IMR-90 (cell line): ENCODE data around the gene PSMA1. TPM values are rescaled to one million over a fixed set of nuclear protein-coding genes. Genes with fewer than 3 reads are reported as not detected.

Experiments used
- ATAC-seq: fragments of 200-7000 bp; cut with Tn5 transposase; 2 replicates; pipeline ENCODE4 v1.9.1; 2020; ENCODE audit warnings: low read depth, mild to moderate bottlenecking, moderate library complexity
- BruUV-seq: library from RNA; stranded (reverse); fragments of 400-500 nt; replicated peaks from 2 replicates; lab custom pipeline; 2021; lab: Mats Ljungman, UMichigan
- CTCF ChIA-PET: fragments of 300-600 bp; formaldehyde crosslinking; extraction: SDS; loops from one replicate; lab custom pipeline; 2021; ENCODE audit warnings: antibody characterized with exemption; lab: Yijun Ruan, JAX
- POLR2A ChIA-PET: fragments of 300-600 bp; sonication (Branson Sonifier 250); formaldehyde crosslinking; loops from one replicate; lab custom pipeline; 2022; ENCODE audit warnings: antibody characterized with exemption; ENCODE audit not compliant: unreplicated experiment; lab: Charles Lee
- DNase-seq: peaks from one replicate; pipeline ENCODE4 v3.0.0; 2013
- H2AFZ ChIP-seq: replicated peaks from 2 replicates; pipeline ENCODE3; 2013; ENCODE audit warnings: low read length, mild to moderate bottlenecking; ENCODE audit not compliant: poor library complexity
- H2AK5ac ChIP-seq: 2 replicates; pipeline ENCODE4 v1.6.1; 2013; ENCODE audit warnings: low read depth, low read length, inconsistent platforms
- H2AK9ac ChIP-seq: replicated peaks from 2 replicates; pipeline ENCODE3; 2013; ENCODE audit warnings: mild to moderate bottlenecking, low read depth, low read length, moderate library complexity; ENCODE audit not compliant: poor library complexity
- H2BK120ac ChIP-seq: 2 replicates; pipeline ENCODE4 v1.6.1; 2013; ENCODE audit warnings: low read depth, low read length, inconsistent platforms
- H2BK15ac ChIP-seq: 3 replicates; pipeline ENCODE4 v1.6.1; 2013; ENCODE audit warnings: low read depth, low read length, inconsistent platforms
- H2BK20ac ChIP-seq: 2 replicates; pipeline ENCODE4 v1.6.1; 2013; ENCODE audit warnings: low read depth, mild to moderate bottlenecking, inconsistent platforms, low read length, moderate library complexity
- H2BK5ac ChIP-seq: 2 replicates; pipeline ENCODE4 v1.6.1; 2013; ENCODE audit warnings: mild to moderate bottlenecking, low read depth, low read length, inconsistent platforms; ENCODE audit not compliant: poor library complexity, severe bottlenecking
- H3K14ac ChIP-seq: replicated peaks from 2 replicates; pipeline ENCODE4 v1.6.1; 2013; ENCODE audit warnings: low read depth, low read length, inconsistent platforms
- H3K18ac ChIP-seq: 2 replicates; pipeline ENCODE4 v1.6.1; 2013; ENCODE audit warnings: low read depth, low read length, control low read depth
- H3K23ac ChIP-seq: 2 replicates; pipeline ENCODE4 v1.6.1; 2013; ENCODE audit warnings: low read depth, low read length, inconsistent platforms
- H3K27ac ChIP-seq: 2 replicates; pipeline ENCODE4 v1.5.1; 2013; ENCODE audit warnings: mild to moderate bottlenecking, control low read depth, low read length; ENCODE audit not compliant: insufficient read depth
- H3K27me3 ChIP-seq: 2 replicates; pipeline ENCODE4 v1.6.1; 2013; ENCODE audit warnings: low read length; ENCODE audit not compliant: control insufficient read depth, insufficient read depth
- H3K36me3 ChIP-seq: 2 replicates; pipeline ENCODE4 v1.6.1; 2013; ENCODE audit warnings: low read length, mixed read lengths; ENCODE audit not compliant: control insufficient read depth, insufficient read depth
- H3K4ac ChIP-seq: 2 replicates; pipeline ENCODE4 v1.6.1; 2013; ENCODE audit warnings: low read depth, low read length, inconsistent platforms
- H3K4me1 ChIP-seq: 2 replicates; pipeline ENCODE4 v1.6.1; 2013; ENCODE audit warnings: low read length, mixed read lengths; ENCODE audit not compliant: control insufficient read depth, insufficient read depth
- H3K4me2 ChIP-seq: 2 replicates; pipeline ENCODE4 v1.6.1; 2013; ENCODE audit warnings: low read depth, mild to moderate bottlenecking, control low read depth, low read length, moderate library complexity
- H3K4me3 ChIP-seq: 2 replicates; pipeline ENCODE4 v1.5.1; 2013; ENCODE audit warnings: low read depth, mild to moderate bottlenecking, control low read depth, low read length, moderate library complexity; ENCODE audit not compliant: insufficient read depth
- H3K56ac ChIP-seq: 2 replicates; pipeline ENCODE4 v1.6.1; 2013; ENCODE audit warnings: low read length, inconsistent platforms; ENCODE audit not compliant: insufficient read depth; ENCODE audit errors: extremely low read depth
- H3K79me1 ChIP-seq, 2 experiments: 2 replicates each; pipeline ENCODE4 v1.6.1; 2013; ENCODE audit warnings: low read length in 2 of 2, inconsistent platforms in 1 of 2, low read depth in 1 of 2
- H3K9ac ChIP-seq: 2 replicates; pipeline ENCODE4 v1.6.1; 2013; ENCODE audit warnings: low read depth, low read length, control low read depth
- H3K9me1 ChIP-seq: 2 replicates; pipeline ENCODE4 v1.6.1; 2013; ENCODE audit warnings: low read length, inconsistent platforms; ENCODE audit not compliant: insufficient read depth
- H3K9me3 ChIP-seq: 2 replicates; pipeline ENCODE4 v1.6.1; 2013; ENCODE audit warnings: low read length; ENCODE audit not compliant: control insufficient read depth, insufficient read depth
- H4K20me1 ChIP-seq: 2 replicates; pipeline ENCODE4 v1.6.1; 2013; ENCODE audit warnings: low read length, inconsistent platforms; ENCODE audit not compliant: insufficient read depth
- H4K5ac ChIP-seq: 2 replicates; pipeline ENCODE4 v1.6.1; 2013; ENCODE audit warnings: mild to moderate bottlenecking, low read depth, low read length, control low read depth
- H4K8ac ChIP-seq, 2 experiments: 2 replicates each; pipeline ENCODE4 v1.6.1; 2013; ENCODE audit warnings: low read depth in 2 of 2, low read length in 2 of 2, control low read depth in 1 of 2, inconsistent platforms in 1 of 2
- H4K91ac ChIP-seq: 2 replicates; pipeline ENCODE4 v1.6.1; 2013; ENCODE audit warnings: low read depth, low read length, inconsistent platforms; ENCODE audit not compliant: insufficient read depth
- BHLHE40 ChIP-seq: fragments of 150-350 bp; IDR thresholded peaks from 2 replicates; pipeline ENCODE4 v1.6.1; 2016; ENCODE audit warnings: mild to moderate bottlenecking, low read depth, low read length
- CEBPB ChIP-seq: IDR thresholded peaks from 2 replicates; pipeline ENCODE4 v1.6.1; 2012; ENCODE audit warnings: low read depth, low read length, improper control_type of control experiment
- CHD1 ChIP-seq: IDR thresholded peaks from 2 replicates; pipeline ENCODE4 v1.6.1; 2012; ENCODE audit warnings: low read depth, low read length, improper control_type of control experiment
- FOS ChIP-seq: fragments of 150-350 bp; IDR thresholded peaks from 2 replicates; pipeline ENCODE4 v1.6.1; 2016; ENCODE audit warnings: low read depth, low read length
- MAFK ChIP-seq: IDR thresholded peaks from 2 replicates; pipeline ENCODE4 v1.6.1; 2012; ENCODE audit warnings: low read depth, low read length, improper control_type of control experiment
- MAZ ChIP-seq: IDR thresholded peaks from 2 replicates; pipeline ENCODE4 v1.6.1; 2012; ENCODE audit warnings: low read depth, mild to moderate bottlenecking, low read length, improper control_type of control experiment, moderate library complexity, borderline replicate concordance
- MXI1 ChIP-seq: IDR thresholded peaks from 2 replicates; pipeline ENCODE4 v1.6.1; 2012; ENCODE audit warnings: low read depth, mild to moderate bottlenecking, low read length, moderate library complexity, borderline replicate concordance
- NFE2L2 ChIP-seq: fragments of 150-350 bp; IDR thresholded peaks from 2 replicates; pipeline ENCODE4 v1.6.1; 2016; ENCODE audit warnings: low read depth, mild to moderate bottlenecking, low read length
- POLR2A ChIP-seq: IDR thresholded peaks from 2 replicates; pipeline ENCODE4 v1.6.1; 2012; ENCODE audit warnings: mild to moderate bottlenecking, low read depth, low read length
- RAD21 ChIP-seq: IDR thresholded peaks from 2 replicates; pipeline ENCODE4 v1.6.1; 2012; ENCODE audit warnings: low read length, improper control_type of control experiment
- RCOR1 ChIP-seq: IDR thresholded peaks from 2 replicates; pipeline ENCODE4 v1.6.1; 2012; ENCODE audit warnings: mild to moderate bottlenecking, low read length, improper control_type of control experiment; ENCODE audit not compliant: insufficient replicate concordance
- RFX5 ChIP-seq: IDR thresholded peaks from 2 replicates; pipeline ENCODE4 v1.8.0; 2012; ENCODE audit warnings: low read depth, mild to moderate bottlenecking, low read length, moderate library complexity
- SMC3 ChIP-seq: fragments of 150-350 bp; IDR thresholded peaks from 2 replicates; pipeline ENCODE4 v1.6.1; 2016; ENCODE audit warnings: low read depth, mild to moderate bottlenecking, antibody characterized with exemption, low read length, moderate library complexity
- WGBS, 2 experiments: methylation state at CpG; one replicate each; pipeline versions ENCODE4 v1.1.5 to v1.1.7; 2013; ENCODE audit warnings: missing lambda C conversion rate in 2 of 2; ENCODE audit not compliant: insufficient read length in 1 of 2; ENCODE audit errors: extremely low coverage in 2 of 2; 5-methylcytosine and 5-hydroxymethylcytosine counted together
- dilution Hi-C: fragments of 300-500 bp; cut with HindIII; formaldehyde crosslinking; loops from one replicate; pipeline ENCODE4 v1.14.3; 2018; ENCODE audit warnings: low sequenced_read_pairs; ENCODE audit not compliant: unreplicated experiment
- in situ Hi-C: fragments of 300-500 bp; cut with MboI; formaldehyde crosslinking; loops from 3 replicates; pipeline ENCODE4 v1.14.3; 2019; ENCODE audit warnings: low sequenced_read_pairs, inconsistent platforms, mixed read lengths
- intact Hi-C: fragments of 100-400 bp; cut with micrococcal nuclease; formaldehyde crosslinking; loops from 2 replicates; pipeline ENCODE4 v1.10.0; 2022
- polyA plus RNA-seq, 3 experiments: library from polyadenylated mRNA; depleted of rRNA; stranded (reverse); fragments of >200 nt; gene quantifications; 2 replicates each; pipeline ENCODE4 v1.2.3, GENCODE V29; 2012; ENCODE audit warnings: low replicate concordance in 1 of 3
- total RNA-seq: library from RNA; depleted of rRNA; stranded (reverse); fragments of >200 nt; gene quantifications from 2 replicates; pipeline ENCODE4 v1.2.3, GENCODE V29; 2012
- TF ChIP-seq, protein P1 (sequence below): conservative IDR thresholded peaks from 2 replicates; pipeline ENCODE4 v1.5.1; 2012; ENCODE audit warnings: mild to moderate bottlenecking, low read depth, low read length, improper control_type of control experiment
- TF ChIP-seq, protein P2 (sequence below): fragments of 150-350 bp; IDR thresholded peaks from 2 replicates; pipeline ENCODE4 v1.6.1; 2017; ENCODE audit warnings: mild to moderate bottlenecking, antibody characterized with exemption, low read length, low read depth
- TF ChIP-seq, protein P3 (sequence below): fragments of 150-350 bp; IDR thresholded peaks from 2 replicates; pipeline ENCODE4 v1.6.1; 2016; ENCODE audit warnings: low read depth, mild to moderate bottlenecking, low read length, moderate library complexity, borderline replicate concordance

The PSMA1 gene
- total and polyA plus RNA-seq, 2 of the 4 experiments (the other 2 are of a cell fraction), result 179 to 194 TPM

DNA sequence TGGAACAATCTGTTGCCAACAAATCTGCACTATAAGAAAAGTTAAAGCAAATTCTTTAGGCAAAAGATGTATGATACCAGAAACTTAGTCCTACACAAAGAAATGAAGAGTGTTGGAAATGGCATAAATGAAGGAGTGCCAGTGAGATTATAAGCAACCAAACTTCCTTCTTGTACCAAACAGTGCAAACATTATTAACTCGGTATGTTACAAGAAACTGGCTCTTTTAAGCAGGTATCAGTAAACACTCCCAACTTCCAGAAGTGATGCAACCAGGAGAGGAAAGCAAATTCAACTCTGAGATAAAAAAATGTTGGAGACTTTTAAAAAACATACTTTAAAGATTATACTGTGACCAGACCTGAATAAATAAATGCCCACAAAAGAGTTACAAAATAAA is 49.1 kb downstream of the PSMA1 start:
- Histone ChIP-seq H3K79me1 (peaks cover 33 to 43% of the 10 kb centered on the region in 2 experiments), H4K5ac (no peak overlapping the region), H3K4me3 (no peak overlapping the region), H3K14ac (no peak overlapping the region), H2BK120ac (no peak overlapping the region), H3K23ac (no peak overlapping the region), H3K4me1 (no peaks in the 10 kb centered on the region; the same call in 1 of the 2 replicates), H2BK15ac (no peak overlapping the region), H3K4ac (no peak overlapping the region), H2BK20ac (no peak overlapping the region), H3K4me2 (no peak overlapping the region), H4K8ac (no peak overlapping the region), H3K9me3 (no peaks in the 10 kb centered on the region), H3K56ac (no peak overlapping the region), H4K91ac (no peak overlapping the region), H2AK9ac (no peak overlapping the region), H2AK5ac (no peak overlapping the region), H4K20me1 (peaks cover 24% of the 10 kb centered on the region; the same call in 1 of the 2 replicates), H2AFZ (no peak overlapping the region), H3K27ac (no peak overlapping the region), H3K36me3 (peaks cover 61% of the 10 kb centered on the region), H3K18ac (no peak overlapping the region), H3K9me1 (no peaks in the 10 kb centered on the region), H3K27me3 (no peaks in the 10 kb centered on the region), H3K9ac (no peak overlapping the region), H2BK5ac (no peak overlapping the region)
- no peak for ATAC-seq
- TF ChIP-seq CHD1 (no peak), MAZ (no peak), RAD21 (no peak), CEBPB (no peak), RFX5 (no peak), POLR2A (no peak), MXI1 (no peak), SMC3 (no peak), NFE2L2 (no peak), MAFK (no peak), FOS (no peak), RCOR1 (no peak), BHLHE40 (no peak)
- TF ChIP-seq, protein P1, sequence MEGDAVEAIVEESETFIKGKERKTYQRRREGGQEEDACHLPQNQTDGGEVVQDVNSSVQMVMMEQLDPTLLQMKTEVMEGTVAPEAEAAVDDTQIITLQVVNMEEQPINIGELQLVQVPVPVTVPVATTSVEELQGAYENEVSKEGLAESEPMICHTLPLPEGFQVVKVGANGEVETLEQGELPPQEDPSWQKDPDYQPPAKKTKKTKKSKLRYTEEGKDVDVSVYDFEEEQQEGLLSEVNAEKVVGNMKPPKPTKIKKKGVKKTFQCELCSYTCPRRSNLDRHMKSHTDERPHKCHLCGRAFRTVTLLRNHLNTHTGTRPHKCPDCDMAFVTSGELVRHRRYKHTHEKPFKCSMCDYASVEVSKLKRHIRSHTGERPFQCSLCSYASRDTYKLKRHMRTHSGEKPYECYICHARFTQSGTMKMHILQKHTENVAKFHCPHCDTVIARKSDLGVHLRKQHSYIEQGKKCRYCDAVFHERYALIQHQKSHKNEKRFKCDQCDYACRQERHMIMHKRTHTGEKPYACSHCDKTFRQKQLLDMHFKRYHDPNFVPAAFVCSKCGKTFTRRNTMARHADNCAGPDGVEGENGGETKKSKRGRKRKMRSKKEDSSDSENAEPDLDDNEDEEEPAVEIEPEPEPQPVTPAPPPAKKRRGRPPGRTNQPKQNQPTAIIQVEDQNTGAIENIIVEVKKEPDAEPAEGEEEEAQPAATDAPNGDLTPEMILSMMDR, result no peak
- TF ChIP-seq, protein P2, sequence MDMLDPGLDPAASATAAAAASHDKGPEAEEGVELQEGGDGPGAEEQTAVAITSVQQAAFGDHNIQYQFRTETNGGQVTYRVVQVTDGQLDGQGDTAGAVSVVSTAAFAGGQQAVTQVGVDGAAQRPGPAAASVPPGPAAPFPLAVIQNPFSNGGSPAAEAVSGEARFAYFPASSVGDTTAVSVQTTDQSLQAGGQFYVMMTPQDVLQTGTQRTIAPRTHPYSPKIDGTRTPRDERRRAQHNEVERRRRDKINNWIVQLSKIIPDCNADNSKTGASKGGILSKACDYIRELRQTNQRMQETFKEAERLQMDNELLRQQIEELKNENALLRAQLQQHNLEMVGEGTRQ, result no peak
- TF ChIP-seq, protein P3, sequence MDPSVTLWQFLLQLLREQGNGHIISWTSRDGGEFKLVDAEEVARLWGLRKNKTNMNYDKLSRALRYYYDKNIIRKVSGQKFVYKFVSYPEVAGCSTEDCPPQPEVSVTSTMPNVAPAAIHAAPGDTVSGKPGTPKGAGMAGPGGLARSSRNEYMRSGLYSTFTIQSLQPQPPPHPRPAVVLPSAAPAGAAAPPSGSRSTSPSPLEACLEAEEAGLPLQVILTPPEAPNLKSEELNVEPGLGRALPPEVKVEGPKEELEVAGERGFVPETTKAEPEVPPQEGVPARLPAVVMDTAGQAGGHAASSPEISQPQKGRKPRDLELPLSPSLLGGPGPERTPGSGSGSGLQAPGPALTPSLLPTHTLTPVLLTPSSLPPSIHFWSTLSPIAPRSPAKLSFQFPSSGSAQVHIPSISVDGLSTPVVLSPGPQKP, result no peak
- POLR2A ChIA-PET, result no interaction called here
- no CpG with 5 or more reads among the region's 1 CpG for WGBS, 2 experiments
- dilution Hi-C loops (loop anchor here (25.0 kb wide), 1 partner anchor 159 kb away; no protein-coding TSS in a partner anchor), in situ Hi-C loops (no loop called here), intact Hi-C loops (no loop called here)
- CTCF ChIA-PET, result interaction anchor here (0.6 kb wide), 1 partner anchor 84 kb away, joined by 3 read pairs; no protein-coding TSS in a partner anchor
- no peak for DNase-seq
- no TSS peak for BruUV-seq
